ENCODE measurements around the gene PCDH15. TPM values are rescaled to one million over a fixed set of nuclear protein-coding genes. Genes with fewer than 3 reads are reported as not detected.

Gene PCDH15
- polyA plus RNA-seq, 1 donor, result 0.42 TPM

- DNase-seq (ENCODE audit: low read depth), result no peak
Observed at GRCh38 chr10:54372179-54372578, 428.9 kb downstream of the PCDH15 start.

- DNase-seq (ENCODE audit: low read depth), result no peak
Observed at GRCh38 chr10:54368984-54369383, 432.0 kb downstream of the PCDH15 start.

GRCh38 chr10:54363390-54363789, 437.6 kb downstream of the PCDH15 start:
- no peak for DNase-seq (ENCODE audit: low read depth)

- DNase-seq (ENCODE audit: low read depth), result no peak
Observed at GRCh38 chr10:54342058-54342457, 459.0 kb downstream of the PCDH15 start.

- DNase-seq (ENCODE audit: low read depth), result no peak
Observed at GRCh38 chr10:54335296-54335695, 465.7 kb downstream of the PCDH15 start.

GRCh38 chr10:54319341-54319740, 481.7 kb downstream of the PCDH15 start:
- no peak for DNase-seq (ENCODE audit: low read depth)

- no peak for DNase-seq (ENCODE audit: low read depth)
Observed at GRCh38 chr10:54318470-54318869, 482.6 kb downstream of the PCDH15 start.

- DNase-seq (ENCODE audit: low read depth), result no peak
Observed at GRCh38 chr10:54314430-54314829, 486.6 kb downstream of the PCDH15 start.

- DNase-seq (ENCODE audit: low read depth), result no peak
Observed at GRCh38 chr10:54284526-54285193, 516.4 kb downstream of the PCDH15 start.

- no peak for DNase-seq (ENCODE audit: low read depth)
Observed at GRCh38 chr10:54282012-54282411, 519.0 kb downstream of the PCDH15 start.

- no peak for DNase-seq (ENCODE audit: low read depth)
Observed at GRCh38 chr10:54266395-54266794, 534.6 kb downstream of the PCDH15 start.

- no peak for DNase-seq (ENCODE audit: low read depth)
Observed at GRCh38 chr10:54262726-54263125, 538.3 kb downstream of the PCDH15 start.

GRCh38 chr10:54259104-54259503, 541.9 kb downstream of the PCDH15 start:
- DNase-seq (ENCODE audit: low read depth), result no peak

- no peak for DNase-seq (ENCODE audit: low read depth)
Observed at GRCh38 chr10:54234832-54235231, 566.2 kb downstream of the PCDH15 start.

- no peak for DNase-seq (ENCODE audit: low read depth)
Observed at GRCh38 chr10:54203401-54203800, 597.6 kb downstream of the PCDH15 start.

GRCh38 chr10:54198051-54198450, 603.0 kb downstream of the PCDH15 start:
- no peak for DNase-seq (ENCODE audit: low read depth)

- DNase-seq (ENCODE audit: low read depth), result no peak
Observed at GRCh38 chr10:54194806-54195205, 606.2 kb downstream of the PCDH15 start.

- no peak for DNase-seq (ENCODE audit: low read depth)
Observed at GRCh38 chr10:54159924-54160323, 641.1 kb downstream of the PCDH15 start.

- no peak for DNase-seq (ENCODE audit: low read depth)
Observed at GRCh38 chr10:54148508-54148907, 652.5 kb downstream of the PCDH15 start.

- DNase-seq (ENCODE audit: low read depth), result no peak
Observed at GRCh38 chr10:54139819-54140428, 661.1 kb downstream of the PCDH15 start.

GRCh38 chr10:54137396-54137795, 663.6 kb downstream of the PCDH15 start:
- DNase-seq (ENCODE audit: low read depth), result no peak

- DNase-seq (ENCODE audit: low read depth), result no peak
Observed at GRCh38 chr10:54133203-54133602, 667.8 kb downstream of the PCDH15 start.

GRCh38 chr10:54131833-54132232, 669.2 kb downstream of the PCDH15 start:
- DNase-seq (ENCODE audit: low read depth), result no peak

- DNase-seq (ENCODE audit: low read depth), result no peak
Observed at GRCh38 chr10:54130394-54130793, 670.6 kb downstream of the PCDH15 start.
